ENCODE measurements around the gene P4HB.

DNA sequence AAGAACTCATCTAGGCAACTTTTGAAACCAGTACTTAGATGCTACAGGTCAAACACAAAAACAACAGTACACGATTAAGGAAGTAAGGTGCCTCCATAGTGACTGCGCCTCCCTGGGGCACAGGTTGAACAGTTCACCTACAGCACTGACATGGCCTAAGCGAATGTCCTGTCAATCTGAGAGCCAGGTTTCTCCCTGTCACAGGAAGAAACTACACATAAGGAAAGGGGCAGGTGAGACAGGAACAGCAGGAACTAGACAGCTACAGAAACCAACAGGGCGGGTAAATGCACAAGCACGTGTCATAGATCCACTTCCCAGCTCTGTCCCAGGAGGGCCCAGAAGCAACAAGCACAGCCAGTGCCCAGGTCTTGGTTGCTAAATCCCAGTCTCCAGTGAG lies 18.8 kb upstream of the P4HB start:
- TF ChIP-seq EZH2 (IDR thresholded peaks at IDR 0.05; ENCODE audit: insufficient read depth, poor library complexity, severe bottlenecking) (no peak), EZH2phosphoT487 (IDR thresholded peaks at IDR 0.05; ENCODE audit: insufficient read depth, low read depth) (no peak)

Measured in GM23248 (cell line).